ENCODE data around the gene BAG3.

DNA sequence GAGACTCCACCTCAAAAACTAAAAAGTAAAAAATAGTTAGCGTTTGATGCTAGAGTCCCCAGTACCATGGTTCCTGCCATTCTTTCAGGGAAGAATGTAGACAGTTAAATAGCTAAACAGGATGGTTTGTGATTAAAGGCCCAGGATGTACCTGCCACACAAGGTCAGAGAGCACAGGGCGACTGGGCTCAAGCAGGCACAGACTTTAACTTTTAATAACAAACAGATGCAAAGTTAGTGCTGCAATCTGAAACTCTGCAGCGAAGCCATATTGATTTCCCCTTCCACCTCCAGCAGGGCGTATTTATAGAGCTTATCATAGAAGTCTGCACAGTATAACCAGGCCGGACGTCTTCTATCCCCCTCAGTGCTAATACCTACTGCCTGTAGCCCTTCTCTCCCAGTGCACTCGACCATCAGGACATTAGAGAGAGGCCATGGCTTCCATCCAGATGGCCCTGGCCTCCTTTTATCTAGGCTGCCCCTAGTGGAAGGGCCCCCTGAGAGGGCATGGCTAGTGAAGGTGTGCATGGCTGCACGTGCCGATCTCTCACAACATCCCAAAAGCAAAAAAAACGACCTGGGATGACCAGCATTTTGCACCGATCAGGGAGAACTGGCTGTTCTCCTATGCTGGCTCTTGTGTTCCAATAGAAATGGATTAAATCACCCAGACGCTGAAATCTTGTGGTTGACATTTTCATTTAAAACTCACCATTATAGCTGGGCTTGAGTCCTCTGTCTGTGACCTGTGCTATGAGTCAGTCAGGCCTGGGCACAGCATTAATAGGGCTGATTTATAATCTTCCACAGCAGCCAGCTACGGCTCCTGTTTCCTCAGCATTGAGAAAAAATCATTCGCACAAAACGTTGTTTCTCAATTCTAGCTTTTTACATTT lies 7.6 kb upstream of the BAG3 start:
- TF ChIP-seq CEBPB (IDR thresholded peaks at IDR 0.05) = no peak
- no peak for TF ChIP-seq CREB1 (IDR thresholded peaks at IDR 0.05; ENCODE audit: low read depth)
- TF ChIP-seq, protein P1, sequence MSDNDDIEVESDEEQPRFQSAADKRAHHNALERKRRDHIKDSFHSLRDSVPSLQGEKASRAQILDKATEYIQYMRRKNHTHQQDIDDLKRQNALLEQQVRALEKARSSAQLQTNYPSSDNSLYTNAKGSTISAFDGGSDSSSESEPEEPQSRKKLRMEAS (IDR thresholded peaks at IDR 0.05) = no peak
